ENCODE measurements around the gene METRNL.

The METRNL gene

DNA sequence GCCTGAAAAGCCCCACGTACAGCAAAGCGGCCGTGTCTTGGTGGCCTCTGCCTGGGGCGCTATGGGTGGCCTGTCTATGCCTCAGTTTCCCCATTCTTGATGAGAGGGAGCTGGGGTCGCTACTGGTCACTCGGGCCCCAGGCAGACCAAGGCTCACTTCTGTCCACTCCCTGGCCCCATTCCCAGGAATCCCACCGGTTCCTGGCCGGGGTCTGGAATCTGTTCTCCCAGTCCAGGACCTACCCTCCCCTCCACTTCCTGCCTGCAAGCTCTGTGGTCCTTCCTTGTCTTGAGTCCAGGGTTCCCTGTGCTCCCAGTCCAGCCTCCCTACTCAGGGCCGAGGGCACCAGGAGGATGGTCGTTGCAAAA, 24.5 kb downstream of the METRNL start:
- no peak overlapping the region for H3K27ac ChIP-seq
- H3K9ac ChIP-seq = no peak overlapping the region
- H3K27me3 ChIP-seq = peaks cover 42% of the 10 kb centered on the region
- H3K4me3 ChIP-seq = no peak overlapping the region
- TF ChIP-seq Cebpa-rat (IDR thresholded peaks at IDR 0.05) = no peak
- peaks cover 12% of the 10 kb centered on the region for H3K9me3 ChIP-seq
- no peak overlapping the region for H3K4me2 ChIP-seq
- no peaks in the 10 kb centered on the region for H3K36me3 ChIP-seq
- H3K4me1 ChIP-seq = peaks cover 69% of the 10 kb centered on the region
- peaks cover 28% of the 10 kb centered on the region for H4K20me1 ChIP-seq

DNA sequence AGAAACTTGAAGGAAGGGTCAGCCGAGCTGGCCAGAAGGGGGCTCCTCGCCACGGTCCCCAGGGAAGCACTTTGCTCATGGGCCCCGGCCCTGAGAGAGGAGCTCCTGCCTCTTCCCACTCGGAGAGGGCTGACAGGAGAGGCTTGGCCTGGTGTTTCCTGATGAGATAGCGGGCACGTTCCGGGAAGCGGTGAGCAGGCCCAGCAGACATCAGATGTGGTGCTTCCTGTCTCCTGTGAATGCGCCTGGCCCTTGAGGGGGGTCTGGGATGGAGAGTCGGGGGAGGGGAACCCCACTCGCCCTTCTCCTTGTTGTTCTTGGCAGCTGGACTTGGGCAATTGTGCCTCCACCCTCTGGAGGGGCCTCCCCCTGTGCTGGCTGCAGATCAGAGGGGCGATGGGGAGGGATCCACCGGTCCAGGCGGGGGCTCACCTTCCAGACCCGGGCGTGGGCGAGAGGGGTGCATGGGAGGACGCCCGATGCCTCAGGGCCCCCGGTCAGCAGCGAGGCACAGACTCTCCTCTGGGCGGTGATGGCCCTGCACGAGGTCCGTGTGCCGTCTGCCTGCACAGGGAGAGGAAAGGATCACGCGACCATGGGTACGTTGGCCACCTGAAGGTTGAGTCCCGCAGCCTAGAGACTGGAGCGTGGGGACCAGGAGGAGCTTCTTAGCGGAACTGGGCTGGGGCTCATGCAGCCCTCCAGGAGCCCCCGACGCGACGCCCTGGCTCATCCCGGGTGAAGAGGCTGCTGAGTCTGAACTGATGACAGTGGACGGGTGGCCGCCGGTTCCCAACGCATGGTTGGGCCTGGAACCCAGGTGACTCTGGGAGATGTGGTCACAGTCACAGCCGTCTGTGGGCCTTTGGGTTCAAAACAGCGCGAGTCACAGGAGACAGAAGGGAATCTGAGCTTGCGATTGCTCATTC, 25.4 kb downstream of the METRNL start:
- no peak overlapping the region for H3K4me3 ChIP-seq
- peaks cover 13% of the 10 kb centered on the region for H3K9me3 ChIP-seq
- TF ChIP-seq Cebpa-rat (IDR thresholded peaks at IDR 0.05) = no peak
- H3K27me3 ChIP-seq = peaks cover 33% of the 10 kb centered on the region
- no peak overlapping the region for H3K27ac ChIP-seq
- peaks cover 60% of the 10 kb centered on the region for H3K4me1 ChIP-seq
- H3K4me2 ChIP-seq = peak overlapping the region; percentile 17; the same call in 1 of the 2 replicates
- H3K36me3 ChIP-seq = no peaks in the 10 kb centered on the region
- peaks cover 18% of the 10 kb centered on the region for H4K20me1 ChIP-seq
- no peak overlapping the region for H3K9ac ChIP-seq

DNA sequence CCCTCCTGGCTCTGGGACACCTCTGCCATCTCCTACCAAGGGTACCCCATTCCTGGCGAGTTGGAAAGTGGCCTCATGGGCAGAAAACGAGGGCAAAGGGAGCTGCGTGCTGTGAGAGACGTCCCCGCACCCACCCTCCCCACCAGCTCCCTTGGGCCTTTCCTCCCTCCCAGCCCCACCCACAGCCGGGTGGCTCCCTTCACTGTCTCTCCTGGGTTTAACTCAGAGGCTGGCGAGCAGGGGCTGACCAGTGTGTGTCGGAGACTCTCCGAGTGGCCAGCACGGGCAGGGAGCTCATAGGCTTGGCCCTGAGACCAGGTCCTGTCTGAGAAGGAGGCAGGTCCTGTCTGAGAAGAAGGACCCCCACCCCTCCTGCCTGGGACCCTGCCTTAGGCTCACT, 26.1 kb downstream of the METRNL start:
- Histone ChIP-seq H3K27ac (no peak overlapping the region), H3K9me3 (peaks cover 13% of the 10 kb centered on the region), H3K4me3 (no peak overlapping the region), H3K4me2 (peak overlapping the region; percentile 17; the same call in 1 of the 2 replicates), H3K36me3 (no peaks in the 10 kb centered on the region), H3K27me3 (peaks cover 27% of the 10 kb centered on the region), H3K4me1 (peaks cover 54% of the 10 kb centered on the region), H4K20me1 (peaks cover 16% of the 10 kb centered on the region), H3K9ac (no peak overlapping the region)
- no peak for TF ChIP-seq Cebpa-rat (IDR thresholded peaks at IDR 0.05)

DNA sequence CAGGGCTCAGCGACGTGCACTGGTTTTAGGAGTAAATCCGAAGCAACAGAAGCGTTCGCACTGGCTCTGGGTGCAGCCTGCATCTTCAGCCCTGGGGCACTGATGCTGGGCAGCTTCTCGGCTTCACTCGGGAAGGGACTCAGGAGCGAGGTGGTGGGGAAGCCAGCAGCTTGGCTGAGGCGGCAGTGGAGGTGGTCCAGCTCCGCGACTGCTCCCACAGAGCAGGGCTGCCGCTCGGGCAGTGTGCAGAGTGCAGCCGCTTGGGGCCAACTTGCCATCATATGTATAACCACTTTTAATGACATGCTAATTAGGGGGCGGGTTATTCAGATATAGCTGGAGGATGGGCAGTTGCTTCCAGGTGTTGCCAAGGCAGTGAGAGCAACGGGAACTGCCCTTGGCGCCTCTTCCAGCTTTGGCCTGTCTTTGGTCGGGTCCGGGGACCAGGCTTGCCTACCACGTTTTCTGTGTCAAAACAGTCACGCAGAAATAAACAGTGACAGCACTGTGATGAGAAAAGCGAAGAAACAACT, 26.7 kb downstream of the METRNL start:
- H3K4me2 ChIP-seq = no peak overlapping the region
- no peak overlapping the region for H3K27ac ChIP-seq
- H3K4me1 ChIP-seq = peaks cover 49% of the 10 kb centered on the region
- H3K9ac ChIP-seq = no peak overlapping the region
- H4K20me1 ChIP-seq = peaks cover 12% of the 10 kb centered on the region
- no peaks in the 10 kb centered on the region for H3K36me3 ChIP-seq
- H3K27me3 ChIP-seq = peaks cover 22% of the 10 kb centered on the region
- no peak for TF ChIP-seq Cebpa-rat (IDR thresholded peaks at IDR 0.05)
- H3K4me3 ChIP-seq = no peak overlapping the region
- H3K9me3 ChIP-seq = peaks cover 13% of the 10 kb centered on the region

DNA sequence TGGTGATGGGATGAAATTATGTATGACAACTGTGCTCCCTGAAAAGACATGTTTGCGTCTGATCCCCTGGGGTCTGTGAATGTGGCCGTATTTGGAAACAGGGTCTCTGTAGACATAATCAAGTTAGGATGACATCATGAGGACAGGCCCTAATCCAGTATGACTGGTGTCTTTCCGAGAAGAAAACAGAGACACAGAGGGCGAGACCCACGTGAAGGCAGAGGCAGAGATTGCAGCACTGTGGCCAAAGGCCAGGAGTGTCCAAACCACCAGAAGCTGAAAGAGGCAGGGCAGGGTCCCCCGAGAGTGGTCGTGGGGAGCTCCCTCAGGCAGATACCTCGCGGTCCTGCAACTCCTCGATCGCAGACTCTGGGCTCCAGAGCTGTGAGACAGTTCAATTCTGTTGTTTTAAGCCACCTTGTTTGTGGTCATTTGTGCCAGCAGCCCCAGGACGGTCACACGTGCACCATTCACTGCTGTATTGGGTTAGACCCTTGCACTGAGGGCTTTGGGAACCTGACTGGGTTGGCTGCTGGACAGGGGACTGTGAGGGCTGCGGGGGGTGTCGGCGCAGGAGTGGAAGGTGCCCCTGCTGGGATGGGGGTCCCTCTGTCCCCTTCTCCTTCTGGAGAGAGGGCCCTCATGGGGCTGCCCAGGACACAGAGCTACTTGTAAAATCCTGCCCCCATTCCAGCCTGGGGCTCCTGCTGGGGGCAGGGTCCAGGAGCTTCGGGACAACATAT, 27.7 kb downstream of the METRNL start:
- no peak for TF ChIP-seq Cebpa-rat (IDR thresholded peaks at IDR 0.05)
- Histone ChIP-seq H3K4me3 (no peak overlapping the region), H3K36me3 (no peaks in the 10 kb centered on the region), H3K27ac (no peak overlapping the region), H3K27me3 (peaks cover 21% of the 10 kb centered on the region), H4K20me1 (peaks cover 3% of the 10 kb centered on the region), H3K9ac (no peak overlapping the region), H3K9me3 (peaks cover 13% of the 10 kb centered on the region), H3K4me1 (peaks cover 40% of the 10 kb centered on the region), H3K4me2 (peak overlapping the region; percentile 13; the same call in 1 of the 2 replicates)

DNA sequence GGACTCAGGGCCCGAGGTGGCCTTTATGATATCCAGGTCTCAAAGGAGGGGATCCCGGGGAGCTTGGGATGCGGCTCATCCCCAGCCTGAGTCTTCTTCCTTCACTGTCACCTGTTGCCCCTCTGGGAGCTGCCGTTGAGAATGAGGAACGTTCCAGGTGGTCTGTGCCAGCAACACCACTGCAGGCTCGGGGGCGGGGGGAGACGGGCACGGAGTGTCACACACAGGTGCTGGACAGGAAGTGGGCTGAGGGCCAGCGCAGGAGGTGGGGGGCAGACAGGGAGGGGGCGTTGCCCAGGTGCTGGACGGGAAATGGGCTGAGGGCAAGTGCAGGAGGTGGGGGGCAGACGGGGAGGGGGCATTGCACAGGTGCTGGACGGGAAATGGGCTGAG, 28.2 kb downstream of the METRNL start:
- Histone ChIP-seq H3K9me3 (peaks cover 13% of the 10 kb centered on the region), H3K36me3 (no peaks in the 10 kb centered on the region), H3K9ac (no peak overlapping the region), H3K4me3 (no peak overlapping the region), H4K20me1 (no peaks in the 10 kb centered on the region; the same call in none of the 2 replicates), H3K27me3 (peaks cover 15% of the 10 kb centered on the region), H3K4me1 (peaks cover 34% of the 10 kb centered on the region), H3K4me2 (0 out of 2 replicates have a peak overlapping the region, but pooled peaks have one; percentile 13), H3K27ac (no peak overlapping the region)
- no peak for TF ChIP-seq Cebpa-rat (IDR thresholded peaks at IDR 0.05)

DNA sequence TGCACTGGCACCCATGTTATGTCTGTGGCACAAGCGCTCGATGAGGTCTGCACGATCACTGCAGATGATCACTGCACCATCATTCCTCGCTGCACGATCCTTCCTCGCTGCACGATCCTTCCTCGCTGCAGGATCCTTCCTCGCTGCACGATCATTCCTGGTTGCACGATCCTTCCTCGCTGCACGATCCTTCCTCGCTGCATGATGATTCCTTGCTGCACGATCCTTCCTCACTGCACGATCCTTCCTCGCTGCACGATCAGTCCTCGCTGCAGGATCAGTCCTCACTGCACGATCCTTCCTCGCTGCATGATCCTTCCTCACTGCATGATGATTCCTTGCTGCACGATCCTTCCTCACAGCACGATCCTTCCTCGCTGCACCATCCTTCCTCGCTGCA, 29.3 kb downstream of the METRNL start:
- H3K4me3 ChIP-seq = no peak overlapping the region
- TF ChIP-seq Cebpa-rat (IDR thresholded peaks at IDR 0.05) = no peak

DNA sequence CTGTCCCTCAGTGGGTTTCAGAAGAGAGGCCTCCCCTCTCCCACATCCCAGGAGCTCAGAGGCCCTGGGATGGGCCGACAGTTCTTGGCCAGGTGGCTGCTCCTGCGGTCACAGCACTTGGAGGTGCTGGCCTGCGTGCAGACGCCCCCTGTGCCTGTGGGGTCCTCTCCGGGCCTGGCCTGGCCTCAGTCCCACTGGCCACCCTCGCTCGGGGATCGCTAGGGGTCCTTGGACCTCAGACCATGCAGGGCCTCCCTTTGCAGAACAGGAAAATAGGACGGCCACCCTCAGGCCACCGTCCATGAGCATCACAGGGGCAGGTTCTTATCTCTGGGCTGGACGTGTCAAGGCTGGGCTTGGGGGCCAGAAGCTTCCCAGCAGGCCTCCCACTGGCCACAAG, 30.0 kb downstream of the METRNL start:
- H3K4me1 ChIP-seq = peaks cover 28% of the 10 kb centered on the region
- peaks cover 13% of the 10 kb centered on the region; the same call in 1 of the 2 replicates for H3K27me3 ChIP-seq
- no peak overlapping the region for H3K4me3 ChIP-seq
- peaks cover 7% of the 10 kb centered on the region; the same call in 1 of the 2 replicates for H3K9me3 ChIP-seq
- no peak overlapping the region for H3K27ac ChIP-seq
- H3K9ac ChIP-seq = no peak overlapping the region
- no peak overlapping the region for H3K4me2 ChIP-seq
- H3K36me3 ChIP-seq = no peaks in the 10 kb centered on the region
- TF ChIP-seq Cebpa-rat (IDR thresholded peaks at IDR 0.05) = no peak
- H4K20me1 ChIP-seq = no peaks in the 10 kb centered on the region; the same call in none of the 2 replicates

More for the DNA sequence above, 29.3 kb downstream of the METRNL start:
- Histone ChIP-seq H3K27ac (no peak overlapping the region), H3K4me1 (peaks cover 28% of the 10 kb centered on the region), H3K27me3 (peaks cover 13% of the 10 kb centered on the region; the same call in 1 of the 2 replicates), H3K4me2 (no peak overlapping the region), H3K36me3 (no peaks in the 10 kb centered on the region), H3K9me3 (peaks cover 7% of the 10 kb centered on the region; the same call in 1 of the 2 replicates), H4K20me1 (no peaks in the 10 kb centered on the region; the same call in none of the 2 replicates), H3K9ac (no peak overlapping the region)

DNA sequence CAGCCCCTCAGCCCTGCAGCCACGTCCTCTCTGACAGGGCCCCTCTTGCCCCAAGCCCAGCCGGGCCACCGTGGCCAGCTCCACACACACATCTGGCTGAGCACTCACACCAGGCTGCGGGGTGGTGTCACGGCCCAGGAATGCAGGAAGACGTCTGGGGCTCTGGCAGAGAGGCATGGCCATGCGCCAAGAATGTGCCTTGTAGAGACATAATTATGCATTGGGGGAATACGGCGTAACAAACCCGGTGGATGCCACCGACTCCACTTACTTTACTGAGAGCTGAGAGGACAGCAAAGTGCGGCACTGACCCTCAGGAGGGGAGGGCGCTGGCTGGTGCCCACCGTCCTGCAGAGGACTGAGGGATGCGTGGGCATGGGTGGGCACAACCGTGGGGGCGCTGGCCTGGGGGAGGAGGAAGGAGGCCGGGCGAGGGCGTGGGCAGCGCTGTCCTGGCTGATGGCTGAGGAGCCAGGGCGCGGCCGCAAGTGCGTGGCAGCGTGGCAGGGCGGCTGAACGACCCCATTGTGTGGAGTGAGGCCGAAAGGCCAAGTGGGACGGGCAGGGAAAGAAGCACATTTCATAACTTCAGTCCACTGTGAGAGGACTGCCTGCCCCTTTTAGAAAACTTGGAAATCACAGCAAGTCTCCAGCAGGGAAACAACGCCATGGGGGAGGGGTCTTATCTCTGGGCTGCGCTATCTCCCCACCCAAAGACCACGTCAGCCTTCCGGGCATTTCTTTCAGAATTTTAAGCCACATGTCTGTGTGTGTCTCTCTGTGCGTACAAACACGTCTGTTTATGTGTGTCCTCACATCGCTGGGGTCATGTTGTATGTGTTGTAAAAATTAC, 30.6 kb downstream of the METRNL start:
- no peak overlapping the region for H3K4me3 ChIP-seq
- peaks cover 7% of the 10 kb centered on the region; the same call in 1 of the 2 replicates for H3K9me3 ChIP-seq
- H3K4me1 ChIP-seq = peaks cover 24% of the 10 kb centered on the region
- H4K20me1 ChIP-seq = no peaks in the 10 kb centered on the region; the same call in none of the 2 replicates
- H3K27ac ChIP-seq = no peak overlapping the region
- H3K4me2 ChIP-seq = no peak overlapping the region
- no peaks in the 10 kb centered on the region for H3K36me3 ChIP-seq
- peaks cover 12% of the 10 kb centered on the region; the same call in 1 of the 2 replicates for H3K27me3 ChIP-seq
- no peak overlapping the region for H3K9ac ChIP-seq
- TF ChIP-seq Cebpa-rat (IDR thresholded peaks at IDR 0.05) = no peak
